Tibial nerve (tissue), 4 donors: ENCODE measurements around the gene EGLN3. TPM values are rescaled to one million over a fixed set of nuclear protein-coding genes. Genes with fewer than 3 reads are reported as not detected.

Source experiments
- DNase-seq, 2 donors: peaks; one replicate each; pipeline ENCODE4 v3.0.0-alpha.2; 2019; ENCODE audit warnings: low spot score in 2 of 2
- H3K27ac ChIP-seq, 4 donors: fragments of 200-600 bp; sonication (generic) in 3 of 4; one replicate each; pipeline ENCODE4 v1.5.1; 2017 to 2019; ENCODE audit warnings: mild to moderate bottlenecking in 1 of 4
- H3K27me3 ChIP-seq, 2 donors: fragments of 200-600 bp; sonication (generic) in 1 of 2; one replicate each; pipeline versions ENCODE4 v1.5.1 to v1.6.0; 2017 to 2019
- H3K36me3 ChIP-seq, 3 donors: fragments of 200-600 bp; sonication (generic); one replicate each; pipeline ENCODE4 v1.5.1; 2018 to 2019
- H3K4me1 ChIP-seq, 4 donors: fragments of 200-600 bp; sonication (generic) in 3 of 4; one replicate each; pipeline ENCODE4 v1.5.1; 2017 to 2019
- H3K4me3 ChIP-seq, 4 donors: fragments of 200-600 bp; sonication (generic) in 3 of 4; one replicate each; pipeline ENCODE4 v1.5.1; 2017 to 2019; ENCODE audit warnings: mild to moderate bottlenecking in 1 of 4, moderate library complexity in 1 of 4
- H3K9me3 ChIP-seq, 4 donors: fragments of 200-600 bp; sonication (generic) in 3 of 4; one replicate each; pipeline ENCODE4 v1.5.1; 2017 to 2019
- CTCF ChIP-seq, 5 experiments: fragments of 200-600 bp in 3 of 5; fragments of 450-650 bp in 2 of 5; sonication (generic) in 3 of 5; IDR thresholded peaks; one replicate each; pipeline ENCODE4 v1.5.1; 2016 to 2019; ENCODE audit warnings: antibody characterized with exemption in 5 of 5, mild to moderate bottlenecking in 3 of 5, moderate library complexity in 2 of 5
- EP300 ChIP-seq, 2 donors: sonication (generic); formaldehyde crosslinking; IDR thresholded peaks; one replicate each; pipeline ENCODE4 v1.6.1; 2017; ENCODE audit warnings: antibody characterized with exemption in 2 of 2, mild to moderate bottlenecking in 1 of 2
- POLR2A ChIP-seq, 2 donors: fragments of 450-650 bp; IDR thresholded peaks; one replicate each; pipeline ENCODE4 v1.6.1; 2017; ENCODE audit warnings: antibody characterized with exemption in 2 of 2, mild to moderate bottlenecking in 2 of 2, moderate library complexity in 2 of 2
- WGBS, 2 donors: methylation state at CpG; one replicate each; pipeline ENCODE4 v1.1.5; 2018; 5-methylcytosine and 5-hydroxymethylcytosine counted together
- total RNA-seq, 4 donors: library from RNA; depleted of rRNA; stranded (reverse); fragments of >200 nt; gene quantifications; one replicate each; pipeline ENCODE4 v1.1.0, GENCODE V29; 2016

Gene EGLN3
- total RNA-seq, 4 donors from 2014 or later, result 6.9 to 9.2 (median 7.9) TPM

GRCh38 chr14:33962016-33962415, 11.1 kb upstream of the EGLN3 start:
- H3K4me3 ChIP-seq, result no peak overlapping the region
- H3K9me3 ChIP-seq, result no peaks in the 10 kb centered on the region
- no peaks in the 10 kb centered on the region for H3K36me3 ChIP-seq
- H3K4me1 ChIP-seq, result no peaks in the 10 kb centered on the region
- no peaks in the 10 kb centered on the region for H3K27me3 ChIP-seq
- DNase-seq, result no peak
- no peak overlapping the region for H3K27ac ChIP-seq
- 43 to 60% methylated on average over 3 of the region's 3 CpGs for WGBS, 2 donors
- TF ChIP-seq POLR2A (IDR thresholded peaks at IDR 0.05), result no peak

DNA sequence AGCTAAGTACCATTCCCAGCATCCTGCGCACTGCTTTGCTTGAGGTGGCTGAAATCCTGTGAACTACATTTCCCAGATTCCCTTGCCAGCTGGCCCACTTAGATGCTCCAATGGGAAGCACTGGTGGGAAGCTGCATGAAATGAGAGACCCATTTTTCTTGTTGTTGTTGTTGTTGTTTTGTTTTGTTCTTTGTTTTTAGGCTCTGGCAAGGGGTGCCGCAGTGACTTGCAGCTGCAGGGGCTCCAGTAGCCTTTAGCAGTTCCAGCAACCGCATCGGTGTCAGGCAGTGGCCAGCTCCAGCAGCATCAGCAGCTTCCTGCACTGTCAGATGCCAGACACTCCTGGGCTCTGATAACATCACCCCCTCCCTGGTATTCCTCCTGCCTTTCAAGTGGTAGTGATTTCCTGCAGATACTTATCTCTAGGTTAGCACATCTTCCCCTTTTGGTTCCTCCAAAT, 8.8 kb upstream of the EGLN3 start:
- H3K27me3 ChIP-seq, result no peaks in the 10 kb centered on the region
- no peak overlapping the region for H3K4me3 ChIP-seq
- H3K9me3 ChIP-seq, result no peaks in the 10 kb centered on the region
- no peak for DNase-seq
- H3K36me3 ChIP-seq, result no peaks in the 10 kb centered on the region
- 60 to 67% methylated on average over 4 of the region's 4 CpGs for WGBS, 2 donors
- TF ChIP-seq POLR2A (IDR thresholded peaks at IDR 0.05) (no peak), EP300 (IDR thresholded peaks at IDR 0.05) (no peak), CTCF (IDR thresholded peaks at IDR 0.05) (no peak)
- no peaks in the 10 kb centered on the region for H3K4me1 ChIP-seq
- no peak overlapping the region for H3K27ac ChIP-seq

- Histone ChIP-seq H3K27ac (no peak overlapping the region), H3K4me3 (no peak overlapping the region), H3K36me3 (no peaks in the 10 kb centered on the region), H3K9me3 (no peaks in the 10 kb centered on the region), H3K27me3 (no peaks in the 10 kb centered on the region), H3K4me1 (no peaks in the 10 kb centered on the region)
- no peak for DNase-seq
- TF ChIP-seq EP300 (IDR thresholded peaks at IDR 0.05), result no peak
- TF ChIP-seq CTCF (IDR thresholded peaks at IDR 0.05), result no peak
- no peak for TF ChIP-seq POLR2A (IDR thresholded peaks at IDR 0.05)
- 87 to 90% methylated on average over 7 of the region's 7 CpGs for WGBS, 2 donors
Observed at GRCh38 chr14:33958605-33959226, 7.8 kb upstream of the EGLN3 start.

- 74 to 89% methylated on average over 3 of the region's 3 CpGs for WGBS, 2 donors
- peaks cover 0 to 2% of the 10 kb centered on the region in 2 donors for H3K27me3 ChIP-seq
- H3K27ac ChIP-seq, result no peak overlapping the region
- no peaks in the 10 kb centered on the region for H3K9me3 ChIP-seq
- TF ChIP-seq POLR2A (IDR thresholded peaks at IDR 0.05), result no peak
- no peak for TF ChIP-seq CTCF (IDR thresholded peaks at IDR 0.05)
- TF ChIP-seq EP300 (IDR thresholded peaks at IDR 0.05), result no peak
- H3K36me3 ChIP-seq, result no peaks in the 10 kb centered on the region
- no peak for DNase-seq
- no peaks in the 10 kb centered on the region for H3K4me1 ChIP-seq
- no peak overlapping the region for H3K4me3 ChIP-seq
Observed at GRCh38 chr14:33957993-33958392, 7.1 kb upstream of the EGLN3 start.

DNA sequence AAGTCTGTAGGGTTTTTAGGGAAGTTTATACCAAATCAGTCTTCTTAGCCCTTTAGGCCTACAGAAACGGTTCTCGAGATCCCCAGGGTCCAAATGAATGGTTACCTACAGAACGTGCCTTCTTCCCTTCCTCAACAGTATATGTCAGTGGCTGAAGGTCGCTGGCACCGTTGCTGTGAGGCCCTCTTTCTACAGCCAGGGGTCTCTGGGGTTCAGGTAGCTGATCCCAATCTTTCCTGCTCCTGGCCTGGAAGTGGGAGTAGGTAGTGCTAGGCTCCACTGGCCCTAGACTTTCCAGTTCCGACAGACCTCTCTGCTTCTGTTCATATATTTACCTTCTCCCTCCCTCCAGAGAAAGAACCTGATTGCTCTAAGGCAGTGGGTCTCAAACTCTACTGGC, 6.4 kb upstream of the EGLN3 start:
- 84 to 89% methylated on average over 6 of the region's 6 CpGs for WGBS, 2 donors
- Histone ChIP-seq H3K9me3 (no peaks in the 10 kb centered on the region), H3K4me1 (no peaks in the 10 kb centered on the region), H3K36me3 (no peaks in the 10 kb centered on the region), H3K4me3 (no peak overlapping the region), H3K27me3 (peaks cover 0 to 8% of the 10 kb centered on the region in 2 donors), H3K27ac (no peak overlapping the region)
- TF ChIP-seq POLR2A (IDR thresholded peaks at IDR 0.05), result no peak
- no peak for TF ChIP-seq CTCF (IDR thresholded peaks at IDR 0.05)
- TF ChIP-seq EP300 (IDR thresholded peaks at IDR 0.05), result no peak
- DNase-seq, result no peak
